GM23338 (cell line): ENCODE results near the gene CUX1. TPM values are rescaled to one million over a fixed set of nuclear protein-coding genes. Genes with fewer than 3 reads are reported as not detected.

ENCODE experiments used
- CREB1 ChIP-seq: fragments of 250-450 bp; sonication (Bioruptor Pico); IDR thresholded peaks from 2 replicates; pipeline ENCODE4 v1.5.0; 2020; ENCODE audit warnings: low read depth, mild to moderate bottlenecking, moderate library complexity
- EZH2 ChIP-seq: fragments of 200-600 bp; sonication (generic); IDR thresholded peaks from one replicate; pipeline ENCODE4 v1.8.0; 2017; ENCODE audit warnings: antibody characterized with exemption, mild to moderate bottlenecking, low read depth; ENCODE audit not compliant: unreplicated experiment
- EZH2phosphoT487 ChIP-seq: fragments of 200-600 bp; sonication (generic); IDR thresholded peaks from one replicate; pipeline ENCODE4 v1.8.1; 2018; ENCODE audit warnings: antibody characterized with exemption; ENCODE audit not compliant: unreplicated experiment
- JUNB ChIP-seq: IDR thresholded peaks from one replicate; pipeline ENCODE4 v1.6.1; 2016; ENCODE audit warnings: antibody characterized with exemption; ENCODE audit not compliant: unreplicated experiment
- POLR2AphosphoS5 ChIP-seq: IDR thresholded peaks from 2 replicates; pipeline ENCODE4 v1.6.1; 2016; ENCODE audit warnings: antibody characterized with exemption, low read depth
- STAT1 ChIP-seq: IDR thresholded peaks from one replicate; pipeline ENCODE4 v1.6.1; 2016; ENCODE audit warnings: antibody characterized with exemption; ENCODE audit not compliant: unreplicated experiment
- ZNF331 ChIP-seq: fragments of 250-450 bp; sonication (Bioruptor Pico); IDR thresholded peaks from 2 replicates; pipeline ENCODE4 v1.5.0; 2020; ENCODE audit warnings: low read depth, mild to moderate bottlenecking, moderate library complexity
- polyA plus RNA-seq: library from polyadenylated mRNA; unstranded; fragments of >200 nt; fragmentation: Nextera tagmentation; extraction: Ambion mirVana; gene quantifications from 2 replicates; pipeline ENCODE4 v1.2.1, GENCODE V29; 2016
- total RNA-seq: library from RNA; depleted of rRNA; stranded (reverse); fragments of >200 nt; shearing (Covaris generic); gene quantifications from 2 replicates; pipeline ENCODE4 v1.2.3, GENCODE V29; 2014
- TF ChIP-seq, protein P1 (sequence below): fragments of 250-450 bp; sonication (Bioruptor Pico); IDR thresholded peaks from 2 replicates; pipeline ENCODE4 v1.5.0; 2020; ENCODE audit warnings: mild to moderate bottlenecking, moderate library complexity
- TF ChIP-seq, protein P2 (sequence below): IDR thresholded peaks from one replicate; pipeline ENCODE4 v1.6.1; 2018; ENCODE audit warnings: antibody characterized with exemption; ENCODE audit not compliant: unreplicated experiment
- TF ChIP-seq, protein P3 (sequence below): IDR thresholded peaks from 2 replicates; pipeline ENCODE4 v1.6.1; 2016; ENCODE audit warnings: antibody characterized with exemption

The CUX1 gene
- total and polyA plus RNA-seq, 2 experiments from 2014 or later = 49.9 to 64.0 TPM

DNA sequence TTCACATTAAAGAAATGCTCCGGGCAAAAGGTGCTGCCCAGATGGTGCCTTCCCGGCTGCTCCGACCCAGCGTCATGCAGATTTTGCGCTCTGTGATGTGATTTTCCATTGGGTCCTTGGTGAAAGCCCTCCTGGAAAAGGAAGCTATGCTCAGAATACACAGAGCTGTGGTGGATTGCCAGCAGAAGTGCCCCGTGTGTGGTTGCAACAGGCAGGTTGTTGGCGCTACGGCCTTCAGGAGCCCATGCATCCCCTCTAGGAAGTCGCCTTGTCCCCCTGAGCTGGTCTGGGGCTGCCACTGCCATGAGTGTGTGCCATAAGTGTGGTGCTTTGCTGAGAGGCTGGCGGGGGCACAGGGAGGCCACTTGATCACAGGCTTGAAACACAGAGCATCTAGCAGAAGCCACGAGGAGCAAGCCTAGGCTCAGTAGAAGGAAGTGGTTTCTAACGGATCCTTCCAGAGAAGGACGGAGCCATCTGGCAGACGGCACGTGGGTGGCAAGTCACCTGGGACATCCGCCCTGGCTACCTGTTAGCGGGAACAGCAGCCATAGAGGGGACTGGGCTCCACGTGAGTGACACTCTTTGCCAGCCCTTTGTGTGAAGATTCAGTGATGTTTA is 210.9 kb downstream of the CUX1 start (continued):
- TF ChIP-seq, protein P1, sequence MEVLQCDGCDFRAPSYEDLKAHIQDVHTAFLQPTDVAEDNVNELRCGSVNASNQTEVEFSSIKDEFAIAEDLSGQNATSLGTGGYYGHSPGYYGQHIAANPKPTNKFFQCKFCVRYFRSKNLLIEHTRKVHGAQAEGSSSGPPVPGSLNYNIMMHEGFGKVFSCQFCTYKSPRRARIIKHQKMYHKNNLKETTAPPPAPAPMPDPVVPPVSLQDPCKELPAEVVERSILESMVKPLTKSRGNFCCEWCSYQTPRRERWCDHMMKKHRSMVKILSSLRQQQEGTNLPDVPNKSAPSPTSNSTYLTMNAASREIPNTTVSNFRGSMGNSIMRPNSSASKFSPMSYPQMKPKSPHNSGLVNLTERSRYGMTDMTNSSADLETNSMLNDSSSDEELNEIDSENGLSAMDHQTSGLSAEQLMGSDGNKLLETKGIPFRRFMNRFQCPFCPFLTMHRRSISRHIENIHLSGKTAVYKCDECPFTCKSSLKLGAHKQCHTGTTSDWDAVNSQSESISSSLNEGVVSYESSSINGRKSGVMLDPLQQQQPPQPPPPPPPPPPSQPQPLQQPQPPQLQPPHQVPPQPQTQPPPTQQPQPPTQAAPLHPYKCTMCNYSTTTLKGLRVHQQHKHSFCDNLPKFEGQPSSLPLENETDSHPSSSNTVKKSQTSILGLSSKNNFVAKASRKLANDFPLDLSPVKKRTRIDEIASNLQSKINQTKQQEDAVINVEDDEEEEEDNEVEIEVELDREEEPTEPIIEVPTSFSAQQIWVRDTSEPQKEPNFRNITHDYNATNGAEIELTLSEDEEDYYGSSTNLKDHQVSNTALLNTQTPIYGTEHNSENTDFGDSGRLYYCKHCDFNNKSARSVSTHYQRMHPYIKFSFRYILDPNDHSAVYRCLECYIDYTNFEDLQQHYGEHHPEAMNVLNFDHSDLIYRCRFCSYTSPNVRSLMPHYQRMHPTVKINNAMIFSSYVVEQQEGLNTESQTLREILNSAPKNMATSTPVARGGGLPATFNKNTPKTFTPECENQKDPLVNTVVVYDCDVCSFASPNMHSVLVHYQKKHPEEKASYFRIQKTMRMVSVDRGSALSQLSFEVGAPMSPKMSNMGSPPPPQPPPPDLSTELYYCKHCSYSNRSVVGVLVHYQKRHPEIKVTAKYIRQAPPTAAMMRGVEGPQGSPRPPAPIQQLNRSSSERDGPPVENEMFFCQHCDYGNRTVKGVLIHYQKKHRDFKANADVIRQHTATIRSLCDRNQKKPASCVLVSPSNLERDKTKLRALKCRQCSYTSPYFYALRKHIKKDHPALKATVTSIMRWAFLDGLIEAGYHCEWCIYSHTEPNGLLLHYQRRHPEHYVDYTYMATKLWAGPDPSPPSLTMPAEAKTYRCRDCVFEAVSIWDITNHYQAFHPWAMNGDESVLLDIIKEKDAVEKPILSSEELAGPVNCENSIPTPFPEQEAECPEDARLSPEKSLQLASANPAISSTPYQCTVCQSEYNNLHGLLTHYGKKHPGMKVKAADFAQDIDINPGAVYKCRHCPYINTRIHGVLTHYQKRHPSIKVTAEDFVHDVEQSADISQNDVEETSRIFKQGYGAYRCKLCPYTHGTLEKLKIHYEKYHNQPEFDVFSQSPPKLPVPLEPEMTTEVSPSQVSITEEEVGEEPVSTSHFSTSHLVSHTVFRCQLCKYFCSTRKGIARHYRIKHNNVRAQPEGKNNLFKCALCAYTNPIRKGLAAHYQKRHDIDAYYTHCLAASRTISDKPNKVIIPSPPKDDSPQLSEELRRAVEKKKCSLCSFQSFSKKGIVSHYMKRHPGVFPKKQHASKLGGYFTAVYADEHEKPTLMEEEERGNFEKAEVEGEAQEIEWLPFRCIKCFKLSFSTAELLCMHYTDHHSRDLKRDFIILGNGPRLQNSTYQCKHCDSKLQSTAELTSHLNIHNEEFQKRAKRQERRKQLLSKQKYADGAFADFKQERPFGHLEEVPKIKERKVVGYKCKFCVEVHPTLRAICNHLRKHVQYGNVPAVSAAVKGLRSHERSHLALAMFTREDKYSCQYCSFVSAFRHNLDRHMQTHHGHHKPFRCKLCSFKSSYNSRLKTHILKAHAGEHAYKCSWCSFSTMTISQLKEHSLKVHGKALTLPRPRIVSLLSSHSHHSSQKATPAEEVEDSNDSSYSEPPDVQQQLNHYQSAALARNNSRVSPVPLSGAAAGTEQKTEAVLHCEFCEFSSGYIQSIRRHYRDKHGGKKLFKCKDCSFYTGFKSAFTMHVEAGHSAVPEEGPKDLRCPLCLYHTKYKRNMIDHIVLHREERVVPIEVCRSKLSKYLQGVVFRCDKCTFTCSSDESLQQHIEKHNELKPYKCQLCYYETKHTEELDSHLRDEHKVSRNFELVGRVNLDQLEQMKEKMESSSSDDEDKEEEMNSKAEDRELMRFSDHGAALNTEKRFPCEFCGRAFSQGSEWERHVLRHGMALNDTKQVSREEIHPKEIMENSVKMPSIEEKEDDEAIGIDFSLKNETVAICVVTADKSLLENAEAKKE (CRISPR knock-in tag) = no peak
- TF ChIP-seq CREB1 (CRISPR knock-in tag) = no peak
- TF ChIP-seq ZNF331 (CRISPR knock-in tag) = no peak
- TF ChIP-seq, protein P2, sequence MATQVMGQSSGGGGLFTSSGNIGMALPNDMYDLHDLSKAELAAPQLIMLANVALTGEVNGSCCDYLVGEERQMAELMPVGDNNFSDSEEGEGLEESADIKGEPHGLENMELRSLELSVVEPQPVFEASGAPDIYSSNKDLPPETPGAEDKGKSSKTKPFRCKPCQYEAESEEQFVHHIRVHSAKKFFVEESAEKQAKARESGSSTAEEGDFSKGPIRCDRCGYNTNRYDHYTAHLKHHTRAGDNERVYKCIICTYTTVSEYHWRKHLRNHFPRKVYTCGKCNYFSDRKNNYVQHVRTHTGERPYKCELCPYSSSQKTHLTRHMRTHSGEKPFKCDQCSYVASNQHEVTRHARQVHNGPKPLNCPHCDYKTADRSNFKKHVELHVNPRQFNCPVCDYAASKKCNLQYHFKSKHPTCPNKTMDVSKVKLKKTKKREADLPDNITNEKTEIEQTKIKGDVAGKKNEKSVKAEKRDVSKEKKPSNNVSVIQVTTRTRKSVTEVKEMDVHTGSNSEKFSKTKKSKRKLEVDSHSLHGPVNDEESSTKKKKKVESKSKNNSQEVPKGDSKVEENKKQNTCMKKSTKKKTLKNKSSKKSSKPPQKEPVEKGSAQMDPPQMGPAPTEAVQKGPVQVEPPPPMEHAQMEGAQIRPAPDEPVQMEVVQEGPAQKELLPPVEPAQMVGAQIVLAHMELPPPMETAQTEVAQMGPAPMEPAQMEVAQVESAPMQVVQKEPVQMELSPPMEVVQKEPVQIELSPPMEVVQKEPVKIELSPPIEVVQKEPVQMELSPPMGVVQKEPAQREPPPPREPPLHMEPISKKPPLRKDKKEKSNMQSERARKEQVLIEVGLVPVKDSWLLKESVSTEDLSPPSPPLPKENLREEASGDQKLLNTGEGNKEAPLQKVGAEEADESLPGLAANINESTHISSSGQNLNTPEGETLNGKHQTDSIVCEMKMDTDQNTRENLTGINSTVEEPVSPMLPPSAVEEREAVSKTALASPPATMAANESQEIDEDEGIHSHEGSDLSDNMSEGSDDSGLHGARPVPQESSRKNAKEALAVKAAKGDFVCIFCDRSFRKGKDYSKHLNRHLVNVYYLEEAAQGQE = no peak
- TF ChIP-seq STAT1 = no peak
- TF ChIP-seq POLR2AphosphoS5 = no peak
- no peak for TF ChIP-seq EZH2phosphoT487
- no peak for TF ChIP-seq JUNB
- TF ChIP-seq, protein P3, sequence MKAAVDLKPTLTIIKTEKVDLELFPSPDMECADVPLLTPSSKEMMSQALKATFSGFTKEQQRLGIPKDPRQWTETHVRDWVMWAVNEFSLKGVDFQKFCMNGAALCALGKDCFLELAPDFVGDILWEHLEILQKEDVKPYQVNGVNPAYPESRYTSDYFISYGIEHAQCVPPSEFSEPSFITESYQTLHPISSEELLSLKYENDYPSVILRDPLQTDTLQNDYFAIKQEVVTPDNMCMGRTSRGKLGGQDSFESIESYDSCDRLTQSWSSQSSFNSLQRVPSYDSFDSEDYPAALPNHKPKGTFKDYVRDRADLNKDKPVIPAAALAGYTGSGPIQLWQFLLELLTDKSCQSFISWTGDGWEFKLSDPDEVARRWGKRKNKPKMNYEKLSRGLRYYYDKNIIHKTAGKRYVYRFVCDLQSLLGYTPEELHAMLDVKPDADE = no peak
- no peak for TF ChIP-seq EZH2
